Ishikawa (cell line): ENCODE data around the gene PLEKHA1.

Experiments
- CEBPB ChIP-seq: IDR thresholded peaks from 2 replicates; pipeline ENCODE4 v1.6.1; 2012
- CREB1 ChIP-seq: IDR thresholded peaks from 2 replicates; pipeline ENCODE4 v1.6.1; 2012; ENCODE audit warnings: low read depth
- EGR1 ChIP-seq: IDR thresholded peaks from 2 replicates; pipeline ENCODE4 v1.6.1; 2012
- EP300 ChIP-seq: IDR thresholded peaks from 2 replicates; pipeline ENCODE4 v1.6.1; 2012; ENCODE audit warnings: borderline replicate concordance
- FOXM1 ChIP-seq: IDR thresholded peaks from 2 replicates; pipeline ENCODE4 v1.6.1; 2012; ENCODE audit warnings: low read depth, borderline replicate concordance
- NFIC ChIP-seq: IDR thresholded peaks from 2 replicates; pipeline ENCODE4 v1.6.1; 2012
- RAD21 ChIP-seq: IDR thresholded peaks from 2 replicates; pipeline ENCODE4 v1.6.1; 2012; ENCODE audit warnings: low read depth
- TAF1 ChIP-seq: IDR thresholded peaks from 2 replicates; pipeline ENCODE4 v1.6.1; 2012; ENCODE audit warnings: low read depth, mild to moderate bottlenecking
- TCF12 ChIP-seq: IDR thresholded peaks from 2 replicates; pipeline ENCODE4 v1.6.1; 2012; ENCODE audit warnings: low read depth
- TEAD4 ChIP-seq: IDR thresholded peaks from 2 replicates; pipeline ENCODE4 v1.6.1; 2012
- USF1 ChIP-seq: IDR thresholded peaks from 2 replicates; pipeline ENCODE4 v1.6.1; 2012
- YY1 ChIP-seq: IDR thresholded peaks from 2 replicates; pipeline ENCODE4 v1.6.1; 2012; ENCODE audit warnings: low read depth
- ZBTB7A ChIP-seq: IDR thresholded peaks from 2 replicates; pipeline ENCODE4 v1.6.1; 2012; ENCODE audit warnings: low read depth
- TF ChIP-seq, protein P1 (sequence below): IDR thresholded peaks from 2 replicates; pipeline ENCODE4 v1.6.1; 2012
- TF ChIP-seq, protein P2 (sequence below): IDR thresholded peaks from 2 replicates; pipeline ENCODE4 v1.6.1; 2012; ENCODE audit warnings: low read depth, mild to moderate bottlenecking

Gene PLEKHA1

DNA sequence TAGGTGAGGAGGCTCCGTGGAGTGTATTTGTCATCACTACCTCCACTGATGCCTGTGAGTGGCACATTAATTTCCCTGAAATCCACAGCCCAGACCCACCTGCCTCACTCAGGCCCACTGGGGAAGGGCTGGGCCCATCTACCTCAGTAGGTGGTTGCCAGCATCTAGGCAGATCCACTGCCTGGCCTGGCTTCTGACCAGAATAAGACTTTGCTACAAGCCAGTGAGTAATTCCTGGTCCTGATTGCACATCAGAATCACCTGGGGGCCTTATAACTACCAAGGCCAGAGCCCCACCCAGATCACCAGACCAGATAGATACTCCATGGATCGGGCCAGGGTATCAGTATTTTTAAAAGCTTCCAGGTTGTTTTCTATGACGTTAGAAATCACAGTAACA is 37.5 kb upstream of the PLEKHA1 start:
- TF ChIP-seq ZBTB7A (no peak), RAD21 (no peak), YY1 (no peak), NFIC (no peak), USF1 (no peak), CEBPB (no peak), TCF12 (no peak), EP300 (no peak), FOXM1 (no peak), EGR1 (no peak), CREB1 (no peak), TEAD4 (no peak)
- TF ChIP-seq, protein P1, sequence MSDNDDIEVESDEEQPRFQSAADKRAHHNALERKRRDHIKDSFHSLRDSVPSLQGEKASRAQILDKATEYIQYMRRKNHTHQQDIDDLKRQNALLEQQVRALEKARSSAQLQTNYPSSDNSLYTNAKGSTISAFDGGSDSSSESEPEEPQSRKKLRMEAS, result no peak

DNA sequence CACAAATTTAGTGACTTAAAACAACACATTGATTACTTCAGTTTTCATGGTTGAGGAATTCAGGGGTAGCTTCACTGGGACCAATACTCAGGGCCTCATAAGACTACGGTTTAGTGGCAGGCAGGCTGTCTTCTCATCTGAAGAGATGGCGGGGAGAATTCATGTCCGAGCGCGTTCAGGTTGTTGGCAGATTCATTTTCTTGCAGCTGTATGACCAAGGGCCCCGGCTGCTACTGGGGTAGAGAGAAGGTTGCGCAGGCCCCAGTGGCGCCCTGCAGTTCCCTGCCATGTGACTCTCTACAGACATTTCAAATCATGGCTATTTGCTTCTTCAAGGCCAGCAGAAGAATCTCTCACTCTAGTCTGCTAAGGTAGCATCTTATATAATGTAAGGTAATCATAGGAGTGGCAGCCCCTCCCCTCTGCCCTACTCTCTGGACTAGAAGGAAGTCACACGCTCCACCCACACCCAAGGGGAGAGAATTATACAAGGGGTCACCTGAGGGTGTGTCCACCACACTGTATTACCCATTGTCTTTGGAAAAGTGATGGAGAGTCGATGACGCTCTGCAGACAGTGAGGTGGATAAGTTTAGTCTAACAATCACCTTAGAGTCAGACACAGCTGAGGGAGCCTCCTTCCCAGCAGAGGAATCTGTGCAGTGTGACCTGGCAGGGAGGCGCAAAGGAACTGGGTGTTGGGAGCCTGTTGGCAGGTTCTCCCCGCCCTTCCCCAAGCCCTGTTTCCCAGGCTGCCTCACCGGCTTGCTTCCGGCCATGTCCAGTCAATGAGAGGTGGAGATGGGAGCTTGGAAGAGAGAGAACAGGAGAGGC is 35.7 kb upstream of the PLEKHA1 start:
- TF ChIP-seq EGR1 (no peak), USF1 (no peak), EP300 (no peak)

GRCh38 chr10:122341141-122341810 is 33.2 kb upstream of the PLEKHA1 start:
- TF ChIP-seq, protein P1, result peak; percentile 55; the same call in 1 of the 2 replicates
- TF ChIP-seq TEAD4 (0 out of 2 replicates have a peak, but pooled peaks have one; percentile 35), TAF1 (no peak), ZBTB7A (no peak), NFIC (peak; percentile 41)

- TF ChIP-seq RAD21, result peak; percentile 97
- TF ChIP-seq YY1, result no peak
- peak; percentile 47 for TF ChIP-seq FOXM1
- peak; percentile 47; the same call in 1 of the 2 replicates for TF ChIP-seq TEAD4
- 0 out of 2 replicates have a peak, but pooled peaks have one; percentile 4 for TF ChIP-seq CEBPB
- 0 out of 2 replicates have a peak, but pooled peaks have one; percentile 24 for TF ChIP-seq TAF1
Measured at GRCh38 chr10:122342293-122343134, 32.0 kb upstream of the PLEKHA1 start.

DNA sequence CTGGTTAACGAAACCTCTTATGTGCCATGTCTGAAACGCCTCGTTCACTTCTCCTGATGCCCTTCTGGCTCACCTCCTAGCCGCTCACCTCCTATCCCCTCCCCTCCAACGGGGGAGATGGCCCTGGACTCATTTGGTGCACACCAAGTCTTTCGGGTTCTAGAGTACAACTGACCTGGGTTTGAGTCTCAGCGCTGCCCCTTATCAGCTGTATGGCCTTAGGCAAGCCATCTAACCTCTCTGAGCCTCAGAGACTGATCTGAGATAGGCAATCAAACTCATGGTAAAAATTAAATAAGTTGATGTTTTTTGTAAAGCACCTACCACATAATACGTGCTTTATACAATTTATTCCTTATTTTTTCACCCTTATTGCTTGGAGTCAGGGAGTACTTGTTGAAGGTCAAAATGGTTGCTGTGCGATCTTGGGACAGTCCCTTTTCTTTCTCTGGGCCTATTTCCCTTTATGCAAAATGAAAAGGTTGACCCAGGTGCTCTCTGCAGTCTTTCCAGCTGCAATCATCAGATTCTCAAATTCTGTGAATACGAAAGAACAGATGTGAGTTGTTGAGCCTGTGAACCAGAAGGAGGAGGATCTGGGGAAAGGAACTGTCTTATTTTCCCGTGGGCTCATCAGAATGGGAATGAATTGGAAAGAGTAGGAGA is 31.2 kb upstream of the PLEKHA1 start:
- TF ChIP-seq YY1, result no peak
- no peak for TF ChIP-seq TEAD4
- TF ChIP-seq TAF1, result no peak
- no peak for TF ChIP-seq EP300
- TF ChIP-seq EGR1, result no peak
- no peak for TF ChIP-seq NFIC
- no peak for TF ChIP-seq FOXM1
- no peak for TF ChIP-seq CEBPB
- TF ChIP-seq, protein P2, sequence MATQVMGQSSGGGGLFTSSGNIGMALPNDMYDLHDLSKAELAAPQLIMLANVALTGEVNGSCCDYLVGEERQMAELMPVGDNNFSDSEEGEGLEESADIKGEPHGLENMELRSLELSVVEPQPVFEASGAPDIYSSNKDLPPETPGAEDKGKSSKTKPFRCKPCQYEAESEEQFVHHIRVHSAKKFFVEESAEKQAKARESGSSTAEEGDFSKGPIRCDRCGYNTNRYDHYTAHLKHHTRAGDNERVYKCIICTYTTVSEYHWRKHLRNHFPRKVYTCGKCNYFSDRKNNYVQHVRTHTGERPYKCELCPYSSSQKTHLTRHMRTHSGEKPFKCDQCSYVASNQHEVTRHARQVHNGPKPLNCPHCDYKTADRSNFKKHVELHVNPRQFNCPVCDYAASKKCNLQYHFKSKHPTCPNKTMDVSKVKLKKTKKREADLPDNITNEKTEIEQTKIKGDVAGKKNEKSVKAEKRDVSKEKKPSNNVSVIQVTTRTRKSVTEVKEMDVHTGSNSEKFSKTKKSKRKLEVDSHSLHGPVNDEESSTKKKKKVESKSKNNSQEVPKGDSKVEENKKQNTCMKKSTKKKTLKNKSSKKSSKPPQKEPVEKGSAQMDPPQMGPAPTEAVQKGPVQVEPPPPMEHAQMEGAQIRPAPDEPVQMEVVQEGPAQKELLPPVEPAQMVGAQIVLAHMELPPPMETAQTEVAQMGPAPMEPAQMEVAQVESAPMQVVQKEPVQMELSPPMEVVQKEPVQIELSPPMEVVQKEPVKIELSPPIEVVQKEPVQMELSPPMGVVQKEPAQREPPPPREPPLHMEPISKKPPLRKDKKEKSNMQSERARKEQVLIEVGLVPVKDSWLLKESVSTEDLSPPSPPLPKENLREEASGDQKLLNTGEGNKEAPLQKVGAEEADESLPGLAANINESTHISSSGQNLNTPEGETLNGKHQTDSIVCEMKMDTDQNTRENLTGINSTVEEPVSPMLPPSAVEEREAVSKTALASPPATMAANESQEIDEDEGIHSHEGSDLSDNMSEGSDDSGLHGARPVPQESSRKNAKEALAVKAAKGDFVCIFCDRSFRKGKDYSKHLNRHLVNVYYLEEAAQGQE, result no peak
- TF ChIP-seq, protein P1, result no peak
- TF ChIP-seq CREB1, result no peak
- TF ChIP-seq ZBTB7A, result no peak
- no peak for TF ChIP-seq TCF12

DNA sequence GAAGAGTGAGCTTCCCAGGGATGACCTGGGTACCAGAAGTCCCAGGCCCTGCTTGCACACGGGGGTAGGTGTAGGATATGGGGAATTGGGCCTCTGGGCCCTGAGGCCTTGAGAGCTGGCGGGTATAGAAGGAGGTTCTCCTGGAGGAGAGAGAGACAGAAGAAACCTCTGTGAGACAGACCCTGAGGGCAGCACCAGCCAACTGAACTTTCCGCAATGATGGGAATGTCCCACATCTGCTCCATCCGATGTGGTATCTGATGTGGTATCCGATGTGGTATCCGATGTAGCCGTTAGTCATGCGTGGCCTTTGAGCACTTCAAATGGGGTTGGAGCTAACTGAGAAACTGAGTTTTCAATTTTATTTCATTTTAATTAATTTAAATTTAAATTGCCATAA is 30.6 kb upstream of the PLEKHA1 start:
- no peak for TF ChIP-seq RAD21
- no peak for TF ChIP-seq TEAD4
- no peak for TF ChIP-seq USF1
- TF ChIP-seq NFIC, result no peak
- TF ChIP-seq, protein P2, result no peak
- TF ChIP-seq CEBPB, result no peak
- no peak for TF ChIP-seq TCF12
- TF ChIP-seq, protein P1, result no peak
- TF ChIP-seq YY1, result no peak
